ENCODE measurements around the gene GLUL. TPM values are rescaled to one million over a fixed set of nuclear protein-coding genes. Genes with fewer than 3 reads are reported as not detected.
"Not testable (repeated sequence)": the region's sequence is repeated elsewhere in the genome, so short reads cannot be mapped to it uniquely, and the experiment has no call there.

GLUL gene
- total RNA-seq, 4 donors from 2014 or later, result 2,071 to 4,011 (median 3,051) TPM

DNA sequence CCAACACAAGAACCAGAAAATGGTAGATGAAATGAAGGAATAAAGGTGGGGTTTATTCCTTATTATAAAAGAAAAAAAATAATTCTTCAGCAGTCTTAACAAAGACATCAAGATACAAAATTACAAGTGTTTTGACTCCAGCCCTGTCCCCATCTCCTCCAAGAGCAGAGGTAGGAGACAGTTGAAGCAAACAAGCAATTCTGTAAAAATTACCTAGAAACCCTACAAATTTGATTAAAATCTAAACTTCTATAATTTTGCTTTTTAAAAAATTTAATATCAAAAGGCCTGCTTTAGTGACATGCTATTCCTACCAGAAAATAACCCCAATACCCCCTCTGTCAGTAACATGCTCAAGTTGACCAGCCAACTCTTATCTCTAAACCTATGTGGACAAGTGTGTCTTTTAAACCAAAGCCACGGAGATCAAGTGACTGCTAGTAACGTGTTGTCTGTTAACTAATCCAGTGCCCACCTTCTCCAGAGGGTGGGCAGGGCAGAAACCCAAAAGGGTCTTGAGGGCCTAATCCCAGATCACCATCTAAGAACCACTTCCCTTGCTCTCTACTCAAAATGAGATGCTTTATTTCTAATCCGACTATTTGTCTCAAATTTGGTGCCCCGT lies 8.4 kb downstream of the GLUL start:
- peaks cover 56 to 71% (median 64%) of the 10 kb centered on the region in 4 donors for H3K36me3 ChIP-seq
- intact Hi-C loops (cut with DNase I), result loop anchor here (5.0 kb wide), 1 partner anchor 36 kb away; no protein-coding TSS in a partner anchor
- H3K4me1 ChIP-seq, result peaks cover 38 to 52% (median 47%) of the 10 kb centered on the region in 4 donors
- H3K27me3 ChIP-seq, result no peaks in the 10 kb centered on the region
- DNase-seq (ENCODE audit: extremely low spot score), result no peak
- no peak overlapping the region for H3K4me3 ChIP-seq
- TF ChIP-seq POLR2A (IDR thresholded peaks at IDR 0.05; ENCODE audit: low read depth) (peak; percentile 24), POLR2AphosphoS5 (IDR thresholded peaks at IDR 0.05) (peak; percentile 7 to 73)
- TF ChIP-seq, protein P1, sequence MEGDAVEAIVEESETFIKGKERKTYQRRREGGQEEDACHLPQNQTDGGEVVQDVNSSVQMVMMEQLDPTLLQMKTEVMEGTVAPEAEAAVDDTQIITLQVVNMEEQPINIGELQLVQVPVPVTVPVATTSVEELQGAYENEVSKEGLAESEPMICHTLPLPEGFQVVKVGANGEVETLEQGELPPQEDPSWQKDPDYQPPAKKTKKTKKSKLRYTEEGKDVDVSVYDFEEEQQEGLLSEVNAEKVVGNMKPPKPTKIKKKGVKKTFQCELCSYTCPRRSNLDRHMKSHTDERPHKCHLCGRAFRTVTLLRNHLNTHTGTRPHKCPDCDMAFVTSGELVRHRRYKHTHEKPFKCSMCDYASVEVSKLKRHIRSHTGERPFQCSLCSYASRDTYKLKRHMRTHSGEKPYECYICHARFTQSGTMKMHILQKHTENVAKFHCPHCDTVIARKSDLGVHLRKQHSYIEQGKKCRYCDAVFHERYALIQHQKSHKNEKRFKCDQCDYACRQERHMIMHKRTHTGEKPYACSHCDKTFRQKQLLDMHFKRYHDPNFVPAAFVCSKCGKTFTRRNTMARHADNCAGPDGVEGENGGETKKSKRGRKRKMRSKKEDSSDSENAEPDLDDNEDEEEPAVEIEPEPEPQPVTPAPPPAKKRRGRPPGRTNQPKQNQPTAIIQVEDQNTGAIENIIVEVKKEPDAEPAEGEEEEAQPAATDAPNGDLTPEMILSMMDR (IDR thresholded peaks at IDR 0.05), result no peak
- 89% methylated on average over 4 of the region's 4 CpGs for WGBS
- H3K27ac ChIP-seq (replicated peaks in 1 of 4), result peak overlapping the region; percentile 26 to 97 (median 45)
- no peaks in the 10 kb centered on the region for H3K9me3 ChIP-seq

DNA sequence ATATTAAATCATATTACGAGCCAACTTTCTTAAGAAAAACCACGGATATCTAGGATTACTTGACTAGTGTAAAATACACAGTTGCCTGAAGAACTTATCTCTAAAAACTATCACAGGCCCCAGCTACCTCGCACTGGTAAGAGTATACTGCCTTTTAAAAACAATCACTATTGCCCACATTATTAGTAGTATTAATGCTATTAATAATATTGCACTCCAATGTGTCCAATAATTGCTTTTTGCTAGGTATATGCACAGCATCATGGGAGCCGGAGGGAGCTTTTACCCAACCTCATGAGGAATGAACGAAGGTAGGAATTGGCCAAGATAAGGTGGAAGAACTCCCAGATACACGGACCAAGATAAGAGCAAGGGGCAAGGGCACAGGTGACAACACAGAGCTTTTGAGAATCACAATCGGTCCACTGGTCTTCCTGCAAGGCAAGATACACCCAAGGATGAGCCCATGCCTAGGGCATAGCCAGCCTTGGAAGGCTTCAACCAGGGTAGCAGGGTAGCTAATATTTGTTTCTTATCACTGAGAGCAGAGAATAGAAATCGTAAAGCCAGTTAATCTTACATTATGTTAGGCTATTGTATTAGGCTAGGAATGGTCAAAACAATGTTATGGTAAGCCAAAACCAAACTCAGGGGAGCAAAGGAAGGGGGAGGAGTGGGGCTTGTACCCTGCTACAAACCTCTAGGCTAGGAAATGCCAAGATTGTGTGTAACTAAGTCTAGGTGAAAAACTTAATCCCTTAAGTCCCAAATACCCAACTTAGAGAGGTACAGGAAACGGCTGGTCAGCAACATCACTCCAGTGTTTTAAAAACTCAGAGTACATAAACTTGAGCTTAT lies 9.4 kb downstream of the GLUL start:
- no peak for DNase-seq (ENCODE audit: extremely low spot score)
- TF ChIP-seq, protein P1 (IDR thresholded peaks at IDR 0.05), result no peak
- TF ChIP-seq EP300 (IDR thresholded peaks at IDR 0.05), result no peak
- TF ChIP-seq POLR2A (IDR thresholded peaks at IDR 0.05; ENCODE audit: low read depth), result no peak
- TF ChIP-seq POLR2AphosphoS5 (IDR thresholded peaks at IDR 0.05), result peak in 1 of 2 donors; percentile 81
- Histone ChIP-seq H3K36me3 (peaks cover 46 to 62% (median 54%) of the 10 kb centered on the region in 4 donors), H3K27me3 (no peaks in the 10 kb centered on the region), H3K4me3 (no peak overlapping the region), H3K4me1 (peaks cover 36 to 49% (median 43%) of the 10 kb centered on the region in 4 donors), H3K9me3 (no peaks in the 10 kb centered on the region), H3K27ac (replicated peaks in 1 of 4) (peak overlapping the region; percentile 21 to 97 (median 37))
- intact Hi-C loops (cut with DNase I), result loop anchor here (5.0 kb wide), 1 partner anchor 35 kb away; no protein-coding TSS in a partner anchor
- WGBS, result 89% methylated on average over 9 of the region's 9 CpGs

DNA sequence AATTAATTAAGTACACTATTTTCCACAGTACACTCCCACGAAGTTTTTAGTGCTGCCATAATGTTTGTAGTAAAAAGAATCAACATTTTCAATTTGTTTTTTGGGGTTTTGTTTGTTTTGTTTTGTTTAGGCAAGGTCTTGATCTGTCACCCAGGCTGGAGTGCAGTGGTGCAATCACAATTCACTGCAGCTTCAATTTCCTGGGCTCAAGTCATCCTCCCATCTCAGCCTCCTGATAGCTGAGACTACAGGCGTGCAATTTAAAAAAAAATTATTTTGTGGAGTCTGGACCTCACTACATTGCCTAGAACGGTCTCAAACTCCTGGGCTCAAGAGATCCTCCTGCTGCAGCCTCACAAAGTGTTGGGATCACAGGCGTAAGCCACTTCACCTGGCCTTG lies 11.4 kb downstream of the GLUL start:
- Histone ChIP-seq H3K27me3 (no peaks in the 10 kb centered on the region), H3K9me3 (no peaks in the 10 kb centered on the region), H3K4me3 (no peak overlapping the region), H3K4me1 (peaks cover 18 to 31% (median 25%) of the 10 kb centered on the region in 4 donors), H3K27ac (replicated peaks in 1 of 4) (peak overlapping the region; percentile 48 to 97 (median 57)), H3K36me3 (peaks cover 26 to 42% (median 35%) of the 10 kb centered on the region in 4 donors)
- WGBS, result 90% methylated on average over 3 of the region's 4 CpGs
- no peak for DNase-seq (ENCODE audit: extremely low spot score)
- intact Hi-C loops (cut with DNase I), result loop anchor here (5.0 kb wide), 1 partner anchor 33 kb away; no protein-coding TSS in a partner anchor
- TF ChIP-seq POLR2AphosphoS5 (IDR thresholded peaks at IDR 0.05) (no peak), EP300 (IDR thresholded peaks at IDR 0.05) (no peak), POLR2A (IDR thresholded peaks at IDR 0.05; ENCODE audit: low read depth) (no peak)
- TF ChIP-seq, protein P1 (IDR thresholded peaks at IDR 0.05), result no peak

DNA sequence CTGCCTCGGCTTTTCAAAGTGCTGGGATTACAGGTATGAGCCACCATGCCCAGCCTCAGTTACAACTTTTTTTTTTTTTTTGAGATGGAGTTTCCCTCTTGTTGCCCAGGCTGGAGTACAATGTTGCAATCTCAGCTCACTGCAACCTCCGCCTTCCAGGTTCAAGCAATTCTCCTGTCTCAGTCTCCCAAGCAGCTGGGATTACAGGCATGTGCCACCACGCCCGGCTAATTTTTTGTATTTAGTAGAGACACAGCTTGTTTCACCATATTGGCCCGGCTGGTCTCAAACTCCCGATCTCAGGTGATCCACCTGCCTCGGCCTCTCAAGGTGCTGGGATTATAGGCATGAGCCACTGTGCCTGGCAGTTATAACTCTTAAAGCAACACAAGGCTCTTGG lies 11.8 kb downstream of the GLUL start:
- 94% methylated on average over 7 of the region's 7 CpGs for WGBS
- not testable (repeated sequence) for H3K27me3 ChIP-seq; H3K9me3 ChIP-seq; H3K4me3 ChIP-seq; DNase-seq (ENCODE audit: extremely low spot score)
- peaks cover 22 to 37% (median 30%) of the 10 kb centered on the region in 4 donors for H3K36me3 ChIP-seq
- peak overlapping the region in 2 of 4 donors; percentile 58 to 97 for H3K27ac ChIP-seq (replicated peaks in 1 of 4)
- intact Hi-C loops (cut with DNase I), result loop anchor here (5.0 kb wide), 1 partner anchor 32 kb away; no protein-coding TSS in a partner anchor
- peak in 1 of 2 donors; percentile 19 for TF ChIP-seq POLR2AphosphoS5 (IDR thresholded peaks at IDR 0.05)
- peaks cover 19 to 29% (median 24%) of the 10 kb centered on the region in 4 donors for H3K4me1 ChIP-seq
